Lower leg skin (tissue), 3 donors: ENCODE data around the gene LRP5.

ENCODE experiments used
- CTCF ChIP-seq, 3 donors: fragments of 450-650 bp; IDR thresholded peaks; one replicate each; pipeline ENCODE4 v1.5.1; 2016; ENCODE audit warnings: antibody characterized with exemption in 3 of 3, mild to moderate bottlenecking in 3 of 3, moderate library complexity in 2 of 3
- POLR2A ChIP-seq, 2 donors: fragments of 450-650 bp; IDR thresholded peaks; one replicate each; pipeline ENCODE4 v1.6.1; 2016 to 2017; ENCODE audit warnings: antibody characterized with exemption in 2 of 2, mild to moderate bottlenecking in 1 of 2, moderate library complexity in 1 of 2

- no peak for TF ChIP-seq POLR2A (IDR thresholded peaks at IDR 0.05)
- TF ChIP-seq CTCF (IDR thresholded peaks at IDR 0.05): no peak
These were observed 28.6 kb downstream of the LRP5 start for GRCh38 chr11:68340784-68341556.
